Peyer's patch (tissue), 4 donors: ENCODE measurements around the gene KPNA5. TPM values are rescaled to one million over a fixed set of nuclear protein-coding genes. Genes with fewer than 3 reads are reported as not detected.
"Not testable (repeated sequence)": the region's sequence is repeated elsewhere in the genome, so short reads cannot be mapped to it uniquely, and the experiment has no call there.

Experiments
- DNase-seq, 3 donors: peaks; one replicate each; pipeline ENCODE4 v3.0.0-alpha.2; 2017 to 2019
- H3K27ac ChIP-seq, 4 donors: fragments of 200-600 bp; sonication (generic); one replicate each; pipeline ENCODE4 v1.5.1; 2016 to 2019
- H3K27me3 ChIP-seq, 2 donors: fragments of 200-600 bp; sonication (generic); one replicate each; pipeline ENCODE4 v1.5.1; 2019
- H3K36me3 ChIP-seq, 3 donors: fragments of 200-600 bp; sonication (generic); one replicate each; pipeline ENCODE4 v1.5.1; 2016 to 2019
- H3K4me1 ChIP-seq, 4 donors: fragments of 200-600 bp; sonication (generic); one replicate each; pipeline ENCODE4 v1.5.1; 2016 to 2019
- H3K4me3 ChIP-seq, 4 donors: fragments of 200-600 bp; sonication (generic); 1 replicate in 3 of 4; 2 replicates in 1 of 4; pipeline ENCODE4 v1.5.1; 2016 to 2019; ENCODE audit warnings: mild to moderate bottlenecking in 1 of 4
- H3K9me3 ChIP-seq, 4 donors: fragments of 200-600 bp; sonication (generic); one replicate each; pipeline ENCODE4 v1.5.1; 2016 to 2019; ENCODE audit warnings: mild to moderate bottlenecking in 1 of 4
- POLR2A ChIP-seq, 2 donors: fragments of 450-650 bp; IDR thresholded peaks; one replicate each; pipeline ENCODE4 v1.5.1; 2017; ENCODE audit warnings: antibody characterized with exemption in 2 of 2, mild to moderate bottlenecking in 2 of 2, moderate library complexity in 2 of 2
- total RNA-seq, 4 donors: library from RNA; depleted of rRNA; stranded (reverse); fragments of >200 nt; gene quantifications; one replicate each; pipeline ENCODE4 v1.1.0, GENCODE V29; 2016
- TF ChIP-seq, protein P1 (sequence below), 6 experiments: fragments of 450-650 bp in 4 of 6; fragments of 200-600 bp in 2 of 6; sonication (generic) in 1 of 6; IDR thresholded peaks; one replicate each; pipeline ENCODE4 v1.5.1; 2017 to 2019; ENCODE audit warnings: antibody characterized with exemption in 6 of 6, mild to moderate bottlenecking in 3 of 6, moderate library complexity in 1 of 6

Gene KPNA5
- total RNA-seq, 4 donors from 2014 or later = 2.8 to 15.7 (median 3.2) TPM

DNA sequence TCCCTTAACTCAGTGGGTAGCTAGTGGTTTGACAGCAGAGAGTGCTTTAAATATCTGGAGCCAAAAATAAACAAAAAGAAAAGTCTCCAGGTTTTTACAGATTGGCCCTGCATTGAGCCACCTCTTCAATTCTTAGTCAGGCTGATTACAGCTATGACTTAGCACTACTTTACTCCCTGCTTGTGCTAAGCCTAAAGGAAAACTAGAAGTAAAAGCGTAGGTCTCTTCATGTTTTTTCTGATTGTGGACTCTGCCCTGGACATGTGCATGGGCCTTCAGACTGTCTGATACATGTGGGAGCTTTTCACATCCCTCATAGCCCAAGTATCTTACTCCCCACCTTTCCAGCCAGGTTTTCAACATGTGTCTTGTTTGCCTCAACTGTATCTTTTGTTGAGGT lies 33.3 kb downstream of the KPNA5 start:
- H3K4me3 ChIP-seq = no peak overlapping the region
- no peak overlapping the region for H3K27ac ChIP-seq
- H3K36me3 ChIP-seq = peaks cover 0 to 37% (median 0%) of the 10 kb centered on the region in 3 donors
- DNase-seq = no peak
- H3K4me1 ChIP-seq = no peaks in the 10 kb centered on the region
- no peaks in the 10 kb centered on the region for H3K9me3 ChIP-seq
- H3K27me3 ChIP-seq = no peaks in the 10 kb centered on the region
- TF ChIP-seq POLR2A (IDR thresholded peaks at IDR 0.05) = no peak
- TF ChIP-seq, protein P1, sequence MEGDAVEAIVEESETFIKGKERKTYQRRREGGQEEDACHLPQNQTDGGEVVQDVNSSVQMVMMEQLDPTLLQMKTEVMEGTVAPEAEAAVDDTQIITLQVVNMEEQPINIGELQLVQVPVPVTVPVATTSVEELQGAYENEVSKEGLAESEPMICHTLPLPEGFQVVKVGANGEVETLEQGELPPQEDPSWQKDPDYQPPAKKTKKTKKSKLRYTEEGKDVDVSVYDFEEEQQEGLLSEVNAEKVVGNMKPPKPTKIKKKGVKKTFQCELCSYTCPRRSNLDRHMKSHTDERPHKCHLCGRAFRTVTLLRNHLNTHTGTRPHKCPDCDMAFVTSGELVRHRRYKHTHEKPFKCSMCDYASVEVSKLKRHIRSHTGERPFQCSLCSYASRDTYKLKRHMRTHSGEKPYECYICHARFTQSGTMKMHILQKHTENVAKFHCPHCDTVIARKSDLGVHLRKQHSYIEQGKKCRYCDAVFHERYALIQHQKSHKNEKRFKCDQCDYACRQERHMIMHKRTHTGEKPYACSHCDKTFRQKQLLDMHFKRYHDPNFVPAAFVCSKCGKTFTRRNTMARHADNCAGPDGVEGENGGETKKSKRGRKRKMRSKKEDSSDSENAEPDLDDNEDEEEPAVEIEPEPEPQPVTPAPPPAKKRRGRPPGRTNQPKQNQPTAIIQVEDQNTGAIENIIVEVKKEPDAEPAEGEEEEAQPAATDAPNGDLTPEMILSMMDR (IDR thresholded peaks at IDR 0.05) = no peak

DNA sequence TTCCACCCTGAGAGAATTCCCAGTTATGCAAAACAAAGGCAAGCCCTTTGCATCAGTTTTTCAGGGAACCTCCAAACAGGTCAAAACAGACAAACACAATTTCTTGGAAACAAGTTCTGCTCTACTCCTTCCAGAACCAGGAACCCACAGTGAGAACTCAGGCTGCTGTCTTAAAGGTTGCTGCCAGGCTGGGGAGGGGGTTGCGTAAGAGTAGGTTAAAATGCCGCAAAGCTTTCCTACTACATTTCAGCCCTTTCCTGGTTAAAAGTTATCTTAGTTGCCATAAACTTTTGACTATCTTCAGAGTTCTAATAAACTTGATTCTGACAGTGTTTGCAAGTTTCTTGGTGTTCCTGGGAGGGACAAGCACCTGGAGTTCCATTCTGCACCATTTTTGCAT lies 33.8 kb downstream of the KPNA5 start:
- TF ChIP-seq, protein P1 (IDR thresholded peaks at IDR 0.05) = no peak
- TF ChIP-seq POLR2A (IDR thresholded peaks at IDR 0.05) = no peak
- Histone ChIP-seq H3K4me3 (no peak overlapping the region), H3K4me1 (no peaks in the 10 kb centered on the region), H3K27ac (no peak overlapping the region), H3K27me3 (no peaks in the 10 kb centered on the region), H3K36me3 (peaks cover 0 to 42% (median 0%) of the 10 kb centered on the region in 3 donors), H3K9me3 (no peaks in the 10 kb centered on the region)
- DNase-seq = no peak

DNA sequence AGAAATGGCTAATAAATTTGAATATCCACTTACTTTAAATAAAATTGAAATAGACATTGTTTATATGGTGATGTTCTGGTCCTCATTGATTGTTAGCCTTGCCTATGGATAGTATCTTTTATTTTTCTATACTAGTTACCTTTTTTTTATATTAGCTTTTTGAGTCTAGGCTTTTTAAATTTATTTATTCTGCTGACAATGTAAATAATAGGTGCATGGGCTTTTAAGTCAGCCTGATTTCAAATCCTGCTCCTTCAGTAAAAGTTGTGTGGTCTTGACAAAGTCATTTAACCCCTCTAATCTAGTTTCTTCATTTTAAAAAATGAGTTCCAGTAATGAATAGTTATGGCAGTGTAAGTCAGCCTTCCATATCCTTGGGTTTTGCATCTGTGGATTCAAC lies 45.9 kb downstream of the KPNA5 start:
- Histone ChIP-seq H3K9me3 (no peaks in the 10 kb centered on the region), H3K4me1 (no peaks in the 10 kb centered on the region), H3K4me3 (no peak overlapping the region), H3K27me3 (no peaks in the 10 kb centered on the region), H3K27ac (no peak overlapping the region), H3K36me3 (peaks cover 0 to 41% (median 0%) of the 10 kb centered on the region in 3 donors)
- TF ChIP-seq, protein P1 (IDR thresholded peaks at IDR 0.05) = no peak
- TF ChIP-seq POLR2A (IDR thresholded peaks at IDR 0.05) = no peak
- DNase-seq = no peak

DNA sequence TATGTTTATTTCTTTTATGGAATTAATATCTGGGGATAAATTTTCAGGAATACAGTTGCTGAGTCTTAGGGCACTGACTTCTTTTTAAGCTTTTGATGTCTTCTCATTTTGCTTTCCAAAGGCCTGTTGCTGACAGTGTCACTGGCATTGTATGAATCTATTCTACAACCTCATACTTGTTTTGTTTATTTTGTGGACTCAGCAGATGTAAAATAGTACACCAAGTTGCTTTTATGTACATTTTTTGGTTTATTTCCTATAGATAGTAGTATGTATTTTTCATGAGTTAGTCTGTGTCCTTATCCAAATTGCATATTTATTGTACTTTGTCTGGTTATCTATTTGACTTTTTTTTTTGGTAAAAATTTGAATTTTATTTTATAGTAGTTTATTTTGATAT lies 49.5 kb downstream of the KPNA5 start:
- DNase-seq = no peak
- Histone ChIP-seq H3K9me3 (no peaks in the 10 kb centered on the region), H3K4me1 (no peaks in the 10 kb centered on the region), H3K4me3 (no peak overlapping the region), H3K36me3 (peaks cover 0 to 25% (median 0%) of the 10 kb centered on the region in 3 donors), H3K27ac (no peak overlapping the region), H3K27me3 (no peaks in the 10 kb centered on the region)
- TF ChIP-seq, protein P1 (IDR thresholded peaks at IDR 0.05) = no peak
- no peak for TF ChIP-seq POLR2A (IDR thresholded peaks at IDR 0.05)

DNA sequence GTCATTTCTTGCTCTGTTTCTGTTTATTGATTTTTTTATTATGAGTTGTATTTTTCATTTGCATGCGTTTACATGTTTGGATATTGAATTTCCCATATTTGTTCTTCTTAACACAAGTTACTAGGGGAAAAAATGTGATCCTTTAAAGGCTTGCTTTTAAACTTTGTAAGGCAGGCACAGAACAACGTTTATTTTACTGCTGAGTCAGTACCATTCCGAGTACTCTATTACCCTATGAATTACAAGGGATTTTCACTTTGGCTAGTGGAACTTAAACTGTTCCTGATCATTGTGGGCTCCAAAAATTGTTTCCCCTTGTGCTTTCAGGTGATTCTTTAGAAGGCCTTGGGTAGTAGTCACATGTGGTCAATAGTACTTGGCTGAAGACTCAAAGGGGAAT lies 56.0 kb downstream of the KPNA5 start:
- Histone ChIP-seq H3K4me3 (no peak overlapping the region), H3K4me1 (no peaks in the 10 kb centered on the region), H3K27me3 (no peaks in the 10 kb centered on the region), H3K36me3 (no peaks in the 10 kb centered on the region), H3K9me3 (no peaks in the 10 kb centered on the region), H3K27ac (no peak overlapping the region)
- TF ChIP-seq POLR2A (IDR thresholded peaks at IDR 0.05) = no peak
- TF ChIP-seq, protein P1 (IDR thresholded peaks at IDR 0.05) = no peak
- no peak for DNase-seq

DNA sequence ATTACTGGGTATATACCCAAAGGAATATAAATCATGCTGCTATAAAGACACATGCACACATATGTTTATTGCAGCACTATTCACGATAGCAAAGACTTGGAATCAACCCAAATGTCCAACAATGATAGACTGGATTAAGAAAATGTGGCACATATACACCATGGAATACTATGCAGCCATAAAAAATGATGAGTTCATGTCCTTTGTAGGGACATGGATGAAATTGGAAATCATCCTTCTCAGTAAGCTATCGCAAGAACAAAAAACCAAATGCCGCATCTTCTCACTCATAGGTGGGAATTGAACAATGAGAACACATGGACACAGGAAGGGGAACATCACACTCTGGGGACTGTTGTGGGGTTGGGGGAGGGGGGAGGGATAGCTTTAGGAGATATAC lies 59.5 kb downstream of the KPNA5 start:
- not testable (repeated sequence) for H3K27me3 ChIP-seq, H3K4me3 ChIP-seq, H3K9me3 ChIP-seq, H3K4me1 ChIP-seq, H3K27ac ChIP-seq, DNase-seq, H3K36me3 ChIP-seq
